Activated CD4-positive, alpha-beta T cell treated with anti-CD3 and anti-CD28 coated beads, Interleukin-10, Interleukin-2, amounts not matched to agents 100 ng/mL and 50 ng/mL, durations not matched to agents 16 hours and 8 hours (primary cell): ENCODE data around the gene PNO1.

Experiments used
- DNase-seq: peaks from one replicate; pipeline ENCODE4 v3.0.0-alpha.2; 2020

PNO1 gene

GRCh38 chr2:68196120-68196716 is 38.5 kb downstream of the PNO1 start:
- peak; percentile 48 for DNase-seq

GRCh38 chr2:68200157-68200787 is 42.6 kb downstream of the PNO1 start:
- DNase-seq: peak; percentile 20

- DNase-seq: peak; percentile 89
Observed at GRCh38 chr2:68203587-68203986, 45.9 kb downstream of the PNO1 start.

- no peak for DNase-seq
Observed at GRCh38 chr2:68206793-68207192, 49.1 kb downstream of the PNO1 start.

GRCh38 chr2:68214381-68214780 is 56.7 kb downstream of the PNO1 start:
- DNase-seq: no peak

- no peak for DNase-seq
Observed at GRCh38 chr2:68216454-68217310, 59.0 kb downstream of the PNO1 start.

GRCh38 chr2:68217729-68218128 is 60.0 kb downstream of the PNO1 start:
- no peak for DNase-seq

GRCh38 chr2:68218343-68218901 is 60.7 kb downstream of the PNO1 start:
- DNase-seq: no peak

- DNase-seq: no peak
Observed at GRCh38 chr2:68222287-68222686, 64.6 kb downstream of the PNO1 start.

GRCh38 chr2:68223419-68223818 is 65.7 kb downstream of the PNO1 start:
- DNase-seq: no peak

GRCh38 chr2:68225119-68225632 is 67.5 kb downstream of the PNO1 start:
- DNase-seq: peak; percentile 37
